Activated CD8-positive, alpha-beta memory T cell treated with anti-CD3 and anti-CD28 coated beads for 36 hours (primary cell): ENCODE results near the gene PRM3. TPM values are rescaled to one million over a fixed set of nuclear protein-coding genes. Genes with fewer than 3 reads are reported as not detected.

Experiments used
- CTCF ChIA-PET: fragments of 350-600 bp; sonication (Branson Sonifier 250); formaldehyde crosslinking; loops from one replicate; lab custom pipeline; 2021; ENCODE audit warnings: antibody characterized with exemption; lab: Charles Lee
- POLR2A ChIA-PET: fragments of 350-600 bp; sonication (Branson Sonifier 250); formaldehyde crosslinking; loops from one replicate; lab custom pipeline; 2021; ENCODE audit warnings: antibody characterized with exemption; lab: Charles Lee
- total RNA-seq, 2 experiments: library from RNA; stranded (reverse); gene quantifications; one replicate each; pipeline ENCODE4 v1.2.3, GENCODE V29; 2021

Gene PRM3
- total RNA-seq, 2 experiments from 2014 or later: not detected

DNA sequence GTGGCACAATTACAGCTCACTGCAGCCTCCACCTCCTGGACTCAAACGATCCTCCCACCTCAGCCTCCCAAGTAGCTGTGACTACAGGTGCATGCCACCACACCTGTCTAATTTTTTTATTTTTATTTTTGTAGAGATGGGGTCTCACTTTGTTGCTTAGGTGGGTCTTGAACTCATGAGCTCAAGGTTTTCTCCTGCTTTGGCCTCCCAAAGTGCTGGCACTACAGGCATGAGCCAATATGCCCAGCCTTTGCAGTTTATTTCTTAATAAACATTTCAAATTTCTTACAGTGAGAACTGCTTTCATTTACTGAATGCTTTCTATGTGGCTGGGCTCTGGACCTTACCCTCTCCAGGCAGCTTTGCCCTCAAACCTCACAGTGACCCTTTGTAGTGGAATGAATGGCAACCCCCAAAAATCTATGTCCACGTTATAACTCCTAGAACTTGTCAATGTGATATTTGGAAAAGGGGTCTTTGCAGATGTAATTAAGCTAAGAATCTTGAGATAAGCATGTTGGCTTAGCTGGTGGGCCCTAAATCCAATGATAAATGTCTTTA, 2.7 kb downstream of the PRM3 start:
- POLR2A ChIA-PET: no interaction called here

GRCh38 chr16:11268921-11269375, 4.5 kb downstream of the PRM3 start, which contains the start of gene TNP2:
TSS of gene TNP2 (minus strand) at chr16:11269325. CDS start at chr16:11269262, 63 bp downstream.
- POLR2A ChIA-PET: no interaction called here
- CTCF ChIA-PET: interaction anchor here (0.8 to 1.4 kb wide), 2 partner anchors 136 to 245 kb away, joined by 3 to 6 read pairs; no protein-coding TSS in a partner anchor

More for the DNA sequence above, 2.7 kb downstream of the PRM3 start:
- CTCF ChIA-PET: interaction anchor here (1.3 kb wide), 1 partner anchor 306 kb away, joined by 3 read pairs; no protein-coding TSS in a partner anchor

DNA sequence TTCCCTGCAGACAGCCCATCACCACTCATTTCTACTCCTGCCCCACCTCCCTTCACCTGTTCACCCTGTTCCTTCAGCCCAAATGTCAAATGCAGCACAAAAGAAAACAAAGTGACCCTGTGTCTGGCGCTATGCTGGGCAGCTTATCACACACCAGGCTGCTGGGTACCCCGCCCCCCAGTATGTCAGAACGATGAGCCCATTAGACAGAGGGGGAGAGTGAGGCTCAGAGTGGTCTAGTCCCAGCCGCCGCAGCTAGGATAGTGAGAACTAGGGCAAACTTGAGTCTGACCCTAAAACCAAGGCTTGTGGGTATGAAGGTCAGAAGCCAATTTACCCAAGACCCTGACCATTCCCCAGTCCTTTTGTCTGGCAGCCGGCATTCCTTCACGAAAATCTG, 8.3 kb downstream of the PRM3 start:
- ChIA-PET POLR2A (interaction anchor here (0.8 kb wide), 1 partner anchor 10 kb away, joined by 4 read pairs; the partner anchor contains the start of gene SOCS1), CTCF (no interaction called here)

GRCh38 chr16:11264155-11264832, 9.1 kb downstream of the PRM3 start:
- POLR2A ChIA-PET: interaction anchor here (0.8 kb wide), 1 partner anchor 9 kb away, joined by 4 read pairs; the partner anchor contains the start of gene SOCS1
- CTCF ChIA-PET: interaction anchor here (0.8 to 1.9 kb wide), 5 partner anchors 15 to 450 kb away, joined by 3 to 6 read pairs (median 3); no protein-coding TSS in a partner anchor

DNA sequence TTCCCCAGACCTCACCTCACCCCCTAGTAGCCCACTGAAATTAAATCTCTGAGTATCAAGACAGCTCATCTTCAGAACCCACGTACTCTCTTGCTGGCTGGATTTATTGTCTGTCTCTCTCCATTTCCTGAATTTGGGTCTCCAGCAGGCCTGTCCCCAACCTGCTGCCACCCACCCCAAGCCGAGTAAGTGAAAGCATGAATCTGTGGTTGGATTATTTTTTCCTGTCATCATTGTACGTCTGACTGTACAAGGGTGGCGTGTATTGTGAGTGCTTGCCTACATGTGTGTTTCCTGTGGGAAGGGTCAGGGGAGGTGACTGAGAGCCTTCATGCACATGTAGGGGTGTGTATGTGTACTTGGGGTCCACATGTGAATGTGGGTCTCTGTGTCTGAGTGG, 9.7 kb downstream of the PRM3 start:
- POLR2A ChIA-PET: no interaction called here
- CTCF ChIA-PET: interaction anchor here (0.8 to 1.9 kb wide), 5 partner anchors 16 to 451 kb away, joined by 3 to 6 read pairs (median 3); no protein-coding TSS in a partner anchor

GRCh38 chr16:11262915-11263314, 10.5 kb downstream of the PRM3 start:
- ChIA-PET CTCF (interaction anchor here (1.0 to 1.9 kb wide), 5 partner anchors 109 to 452 kb away, joined by 3 to 6 read pairs (median 4); no protein-coding TSS in a partner anchor), POLR2A (no interaction called here)

DNA sequence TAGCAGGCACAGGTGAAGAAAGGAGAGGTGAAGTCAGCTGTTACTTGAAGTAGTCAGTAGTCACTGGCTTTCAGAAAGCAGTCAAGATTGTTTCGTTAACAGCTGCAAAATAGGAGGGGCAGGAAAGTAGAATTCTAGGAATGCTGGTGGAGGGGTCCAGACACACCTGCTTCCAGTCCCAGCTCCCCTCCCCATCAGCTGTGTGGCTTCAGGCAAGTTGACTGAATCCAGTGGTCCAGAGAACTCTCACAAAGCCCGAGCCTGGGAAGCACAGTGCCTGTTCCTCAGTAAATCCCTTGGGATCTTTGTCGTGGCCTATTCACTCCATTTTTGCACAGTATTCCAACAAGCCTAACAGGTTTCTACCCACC, 12.8 kb downstream of the PRM3 start:
- POLR2A ChIA-PET: no interaction called here
- CTCF ChIA-PET: interaction anchor here (0.6 to 1.3 kb wide), 2 partner anchors 138 to 297 kb away, joined by 3 read pairs; no protein-coding TSS in a partner anchor

DNA sequence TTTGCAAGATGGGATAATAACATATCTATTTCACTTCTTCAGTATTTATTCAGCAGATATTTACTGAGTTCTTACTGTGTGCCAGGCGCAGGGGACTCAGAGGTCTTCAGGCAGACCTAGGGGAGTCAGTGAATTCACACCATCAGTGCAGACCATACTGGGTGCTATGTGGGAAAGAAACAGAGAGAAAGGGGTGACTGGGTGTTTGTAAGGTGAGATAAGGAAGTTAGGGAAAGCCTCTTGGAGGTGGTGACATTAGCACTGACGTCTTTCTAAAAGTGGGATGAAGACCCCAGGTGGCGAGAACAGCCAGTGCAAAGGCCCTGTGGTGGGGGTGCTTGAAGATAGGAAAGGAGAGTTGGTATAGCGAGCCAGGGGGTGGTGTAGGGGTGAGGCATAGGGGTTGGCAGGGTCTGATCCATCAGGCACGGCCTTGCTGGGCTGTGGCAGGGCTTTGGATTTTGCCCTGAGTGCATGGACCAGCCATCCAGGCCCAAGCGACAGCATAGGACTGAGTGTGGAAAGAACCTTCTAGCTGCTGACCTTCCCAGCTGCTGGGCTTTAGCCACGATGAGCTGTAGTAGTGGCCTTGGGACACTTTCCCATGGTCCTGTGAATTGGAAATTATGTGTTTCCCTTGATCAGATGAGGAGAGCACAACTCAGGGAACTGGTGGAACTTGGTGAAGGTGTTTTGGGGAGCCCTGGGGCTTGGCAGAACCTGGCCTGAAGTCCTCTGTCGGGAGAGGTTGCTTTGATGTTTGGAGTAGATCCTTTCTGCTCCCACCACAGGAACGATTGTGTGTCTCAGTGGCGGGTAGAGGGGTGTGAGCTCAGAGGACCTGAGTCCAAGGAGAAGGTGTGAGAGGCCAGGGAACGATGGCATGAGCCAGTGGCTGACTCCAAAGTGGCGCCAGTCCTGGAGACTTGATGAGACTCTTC, 13.5 kb downstream of the PRM3 start:
- POLR2A ChIA-PET: interaction anchor here (1.0 kb wide), 2 partner anchors 51 to 294 kb away, joined by 3 to 4 read pairs; no protein-coding TSS in a partner anchor
- CTCF ChIA-PET: interaction anchor here (0.9 to 8.7 kb wide), 5 partner anchors 93 to 297 kb away, joined by 3 to 85 read pairs (median 3); no protein-coding TSS in a partner anchor

DNA sequence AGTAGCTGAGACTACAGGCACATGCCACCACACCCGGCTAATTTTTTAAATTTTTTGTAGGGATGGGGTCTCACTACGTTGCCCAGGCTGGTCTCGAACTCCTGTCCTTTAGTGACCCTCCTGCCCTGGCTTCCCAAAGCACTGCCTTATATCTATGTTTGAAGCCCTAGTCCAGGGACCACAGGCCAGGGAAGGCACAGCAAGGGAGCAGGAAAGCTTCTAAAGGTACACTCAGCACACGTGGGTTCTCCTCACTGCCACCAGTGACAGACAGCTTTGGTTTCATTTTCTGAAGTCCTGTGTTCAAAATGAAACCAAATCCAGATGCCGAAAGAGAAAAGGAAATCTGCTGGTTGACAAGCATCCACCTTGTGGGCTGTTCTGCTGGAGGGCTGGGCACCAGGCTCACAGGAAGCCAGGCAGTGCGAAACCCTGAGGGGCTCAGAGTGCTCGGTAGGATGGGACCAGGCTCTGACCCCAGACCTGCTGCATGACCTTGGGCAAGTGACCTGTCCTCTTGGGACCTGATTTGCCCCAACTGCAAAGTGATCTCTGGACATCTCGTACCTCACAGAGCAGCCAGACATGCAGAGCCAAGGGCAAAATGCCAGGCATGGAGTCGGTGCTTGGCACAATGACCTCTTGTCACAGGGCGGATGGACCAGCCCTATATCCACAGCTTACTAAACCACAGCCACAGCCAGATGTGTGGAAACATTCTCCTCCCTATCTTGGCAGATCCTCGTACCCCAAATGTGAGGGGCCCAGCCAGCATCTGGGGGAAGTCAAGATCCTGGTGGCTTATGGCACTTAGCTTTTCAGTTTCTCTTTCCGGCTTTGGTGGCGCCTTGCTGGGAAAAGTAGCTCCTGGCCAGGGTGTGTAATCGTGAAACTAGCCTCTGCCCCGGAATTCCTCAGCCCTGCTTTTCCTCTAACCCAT, 14.6 kb downstream of the PRM3 start:
- ChIA-PET CTCF (interaction anchor here (0.7 to 8.7 kb wide), 12 partner anchors 14 to 948 kb away, joined by 3 to 85 read pairs (median 4); no protein-coding TSS in a partner anchor), POLR2A (interaction anchor here (0.6 to 1.0 kb wide), 5 partner anchors 52 to 293 kb away, joined by 3 to 4 read pairs (median 4); no protein-coding TSS in a partner anchor)

DNA sequence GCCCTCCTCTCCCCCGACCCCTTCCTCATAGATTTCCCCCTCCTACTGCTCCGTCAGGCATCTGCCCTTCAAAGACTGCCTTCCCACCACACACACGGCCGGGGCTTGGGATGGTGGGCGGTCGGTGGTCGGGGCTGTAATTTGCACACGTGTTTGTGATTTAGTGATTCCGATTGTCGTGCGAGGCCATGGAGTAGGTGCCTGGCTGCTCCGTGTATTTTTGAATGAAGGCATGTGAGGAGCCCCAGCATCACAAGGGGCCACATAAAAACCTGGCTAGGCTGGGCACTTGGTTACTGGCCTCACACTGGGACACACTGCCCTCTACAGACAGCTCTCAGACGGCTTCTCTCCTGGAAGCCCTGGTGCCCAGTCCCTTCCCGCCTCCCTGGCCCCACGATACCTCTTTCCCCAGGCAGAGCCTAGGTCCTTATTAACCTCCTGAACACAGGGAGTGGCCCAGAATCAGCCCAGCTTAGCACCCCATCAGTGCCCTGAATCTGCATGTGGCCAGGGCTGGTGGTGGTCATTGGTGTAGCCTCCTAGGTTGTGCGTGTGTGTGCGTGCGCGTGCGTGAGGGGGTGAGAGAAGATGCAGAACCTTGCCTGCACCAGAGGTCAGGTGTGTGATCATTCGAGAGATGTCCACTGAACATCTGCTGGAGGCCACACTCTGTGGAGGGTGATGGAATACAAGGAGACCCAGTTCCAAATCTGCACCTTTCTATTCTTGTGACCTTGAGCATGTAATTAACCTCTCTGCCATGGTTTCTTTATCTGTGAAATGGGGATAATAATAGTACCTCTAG, 16.1 kb downstream of the PRM3 start:
- POLR2A ChIA-PET: interaction anchor here (1.1 to 3.4 kb wide), 3 partner anchors 54 to 205 kb away, joined by 4 to 15 read pairs (median 11); no protein-coding TSS in a partner anchor

DNA sequence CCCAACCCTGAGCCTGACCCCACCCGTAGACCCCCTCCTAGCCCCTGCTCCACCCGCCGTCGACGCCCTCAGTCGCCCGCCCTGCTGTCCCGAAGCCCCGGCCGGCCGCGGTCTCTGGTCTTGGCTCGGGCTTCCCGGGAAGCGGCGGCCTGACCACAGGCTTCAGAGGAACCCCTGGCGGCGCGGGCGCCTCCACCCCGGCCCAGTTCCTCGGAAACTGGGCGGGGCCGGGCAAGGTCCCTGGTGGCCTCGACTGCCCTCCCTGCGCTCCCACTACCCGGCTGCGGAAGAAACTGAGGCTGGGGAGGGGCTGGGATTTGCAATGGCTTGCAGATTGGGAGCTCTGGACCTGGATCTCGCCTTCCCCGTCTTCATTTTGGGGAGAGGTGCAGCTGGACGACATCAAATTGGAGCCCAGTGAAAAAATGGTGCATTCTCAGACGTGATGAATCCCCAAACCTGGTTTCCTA, 16.7 kb downstream of the PRM3 start:
- ChIA-PET POLR2A (interaction anchor here (0.6 to 3.5 kb wide), 19 partner anchors 23 to 291 kb away, joined by 3 to 51 read pairs (median 6); no protein-coding TSS in a partner anchor), CTCF (interaction anchor here (0.6 to 8.7 kb wide), 25 partner anchors 11 to 301 kb away, joined by 3 to 85 read pairs (median 5); no protein-coding TSS in a partner anchor)

More for the DNA sequence above, 16.1 kb downstream of the PRM3 start:
- CTCF ChIA-PET: interaction anchor here (0.6 to 8.7 kb wide), 13 partner anchors 12 to 291 kb away, joined by 3 to 85 read pairs (median 4); no protein-coding TSS in a partner anchor

- ChIA-PET POLR2A (interaction anchor here (0.6 to 3.5 kb wide), 27 partner anchors 9 to 487 kb away, joined by 3 to 51 read pairs (median 4); partner anchors contain the start of gene TXNDC11), CTCF (interaction anchor here (0.6 to 8.7 kb wide), 31 partner anchors 10 to 308 kb away, joined by 3 to 85 read pairs (median 4); no protein-coding TSS in a partner anchor)
Observed at GRCh38 chr16:11255737-11256660, 17.4 kb downstream of the PRM3 start, which contains the start of gene SOCS1. TSS of gene SOCS1 (minus strand) at chr16:11256204. CDS start at chr16:11255478, 726 bp downstream.

GRCh38 chr16:11254913-11255736, 18.3 kb downstream of the PRM3 start:
- ChIA-PET POLR2A (interaction anchor here (0.6 to 3.5 kb wide), 23 partner anchors 10 to 488 kb away, joined by 3 to 51 read pairs (median 5); partner anchors contain the start of gene TXNDC11), CTCF (interaction anchor here (0.7 to 8.7 kb wide), 26 partner anchors 9 to 307 kb away, joined by 3 to 85 read pairs (median 4); no protein-coding TSS in a partner anchor)
